GM19025 (cell line): Measurements from ENCODE around the gene CRACR2B.

ENCODE experiments used
- ATAC-seq: cut with Tn5 transposase; IDR thresholded peaks from one replicate; pipeline ENCODE4 v1.9.1; 2021; ENCODE audit warnings: mild to moderate bottlenecking, low read depth, moderate library complexity; ENCODE audit not compliant: unreplicated experiment

CRACR2B gene

GRCh38 chr11:863910-864827 lies 36.5 kb downstream of the CRACR2B start:
- no peak for ATAC-seq

- no peak for ATAC-seq
These were observed 37.2 kb downstream of the CRACR2B start for GRCh38 chr11:864898-865297.

DNA sequence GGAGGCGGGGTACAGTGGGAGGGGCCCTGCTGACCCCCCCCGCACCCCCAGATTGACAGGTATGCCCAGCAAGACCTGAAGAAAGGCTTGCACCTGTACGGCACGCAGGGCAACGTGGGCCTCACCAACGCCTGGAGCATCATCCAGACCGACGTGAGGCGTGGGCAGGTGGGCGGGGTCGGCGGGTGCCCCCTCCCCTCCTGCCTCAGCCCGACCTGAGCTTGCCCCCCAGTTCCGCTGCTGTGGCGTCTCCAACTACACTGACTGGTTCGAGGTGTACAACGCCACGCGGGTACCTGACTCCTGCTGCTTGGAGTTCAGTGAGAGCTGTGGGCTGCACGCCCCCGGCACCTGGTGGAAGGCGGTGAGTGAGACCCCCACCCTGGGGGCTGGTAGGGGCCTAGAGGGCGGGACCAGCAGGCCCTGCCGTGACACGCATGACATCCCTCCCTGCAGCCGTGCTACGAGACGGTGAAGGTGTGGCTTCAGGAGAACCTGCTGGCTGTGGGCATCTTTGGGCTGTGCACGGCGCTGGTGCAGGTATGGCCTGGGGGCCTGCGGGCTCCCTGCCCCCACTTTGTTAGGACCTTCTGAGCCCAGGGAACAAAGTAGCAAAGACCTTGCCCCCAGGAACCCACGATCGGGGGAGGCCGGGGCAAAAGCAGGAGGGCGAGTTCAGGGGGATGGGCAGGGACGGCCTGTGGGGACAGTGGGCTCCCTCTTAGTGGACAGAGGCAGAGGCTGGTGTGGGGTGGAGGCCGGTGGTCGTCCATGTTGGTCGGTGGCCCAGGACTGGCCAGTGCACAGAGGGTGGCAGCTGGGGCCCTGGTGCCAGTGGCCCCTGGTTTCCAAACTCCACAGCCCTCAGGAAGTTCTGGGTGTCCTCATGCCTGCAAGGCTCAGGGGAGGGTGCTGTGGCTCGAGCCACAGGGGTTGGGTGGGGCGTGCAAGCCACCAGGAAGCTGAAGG lies 38.0 kb downstream of the CRACR2B start:
- ATAC-seq, result no peak

DNA sequence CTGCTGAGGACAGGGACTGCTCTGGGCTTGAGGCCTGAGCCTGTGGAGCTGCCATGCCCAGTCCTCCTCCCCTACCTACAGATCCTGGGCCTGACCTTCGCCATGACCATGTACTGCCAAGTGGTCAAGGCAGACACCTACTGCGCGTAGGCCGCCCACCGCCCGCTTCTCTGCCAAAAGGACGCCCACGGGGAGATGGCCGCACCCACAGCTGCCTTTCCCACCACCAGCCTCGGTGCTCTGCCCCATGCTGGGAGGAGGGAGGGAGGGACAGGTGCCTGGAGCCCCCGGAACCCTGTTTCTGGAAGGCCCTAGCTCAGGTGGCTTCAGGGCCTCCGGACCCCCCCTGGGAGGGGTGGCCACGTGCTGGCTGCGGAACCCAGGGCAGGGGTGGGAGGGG lies 38.8 kb downstream of the CRACR2B start:
- no peak for ATAC-seq

GRCh38 chr11:867856-868358 lies 40.2 kb downstream of the CRACR2B start:
- no peak for ATAC-seq

- ATAC-seq, result no peak
These were observed 40.7 kb downstream of the CRACR2B start for GRCh38 chr11:868394-868793.

DNA sequence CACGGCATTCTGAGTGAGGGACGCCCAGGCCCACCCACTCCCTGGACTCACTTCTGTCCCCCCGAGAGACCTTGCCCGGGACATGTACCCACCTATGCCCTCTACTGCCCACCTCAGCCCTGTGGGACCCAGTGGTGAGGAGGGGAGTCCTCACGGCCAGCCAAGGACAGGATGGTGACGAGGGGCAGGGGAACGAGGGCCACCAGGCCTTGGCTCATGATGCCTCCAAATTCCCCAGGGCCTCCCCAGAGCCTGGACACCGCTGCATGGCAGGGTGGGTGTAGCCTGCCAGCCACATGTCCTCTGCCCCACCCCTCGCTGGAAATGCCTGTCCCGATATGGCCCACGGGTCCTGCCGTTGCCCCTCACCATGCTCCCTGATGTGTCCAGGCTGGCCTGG lies 41.1 kb downstream of the CRACR2B start:
- ATAC-seq, result no peak

DNA sequence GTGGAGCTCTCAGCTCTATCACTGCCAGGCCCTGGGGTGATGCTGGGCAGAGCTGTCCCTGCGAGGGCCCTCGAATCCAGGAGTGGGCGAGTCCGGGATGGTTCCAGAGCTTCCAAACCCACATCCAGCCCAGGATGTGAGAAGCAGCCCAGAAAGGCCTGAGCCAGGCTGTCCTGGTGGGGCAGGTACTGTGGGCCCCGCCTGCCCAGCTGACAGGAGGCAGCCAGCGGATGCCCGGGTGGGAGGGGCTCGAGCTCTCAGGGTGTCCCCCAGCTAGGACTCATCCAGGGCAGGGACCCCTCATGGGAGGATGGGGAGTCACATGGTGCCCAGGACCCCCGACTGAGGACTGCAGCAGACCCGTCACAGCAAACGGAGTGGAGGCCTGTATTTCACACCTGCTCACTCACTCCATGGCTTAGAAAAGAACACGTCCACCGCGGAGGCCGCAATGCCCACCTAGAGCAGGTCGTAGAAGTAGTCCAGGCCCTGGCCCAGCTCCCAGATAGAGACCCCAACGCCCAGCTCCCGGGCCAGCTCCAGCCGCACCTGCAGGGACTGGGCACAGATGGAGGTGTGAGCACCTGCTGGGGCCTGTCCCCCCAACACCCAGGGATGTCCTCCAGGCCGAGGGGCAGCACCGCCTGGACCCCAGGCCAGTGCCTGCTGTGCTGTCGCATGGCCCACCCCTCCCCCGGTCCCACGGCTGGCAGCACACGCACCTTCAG lies 41.8 kb downstream of the CRACR2B start:
- no peak for ATAC-seq

DNA sequence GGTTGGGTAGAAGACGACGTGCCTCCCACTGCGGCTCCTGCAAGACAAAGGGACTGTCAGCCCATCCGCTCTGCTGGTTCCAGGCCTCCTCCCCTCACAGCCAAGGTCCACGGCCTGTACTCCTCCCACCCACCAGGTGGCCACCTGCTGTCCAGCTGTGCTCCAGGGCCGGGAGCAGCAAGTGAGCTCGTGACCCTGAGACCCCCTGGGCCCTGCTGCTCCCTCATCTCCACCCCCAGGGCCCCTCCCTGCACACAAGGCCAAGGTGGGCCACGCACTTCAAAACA lies 42.4 kb downstream of the CRACR2B start:
- ATAC-seq, result no peak

DNA sequence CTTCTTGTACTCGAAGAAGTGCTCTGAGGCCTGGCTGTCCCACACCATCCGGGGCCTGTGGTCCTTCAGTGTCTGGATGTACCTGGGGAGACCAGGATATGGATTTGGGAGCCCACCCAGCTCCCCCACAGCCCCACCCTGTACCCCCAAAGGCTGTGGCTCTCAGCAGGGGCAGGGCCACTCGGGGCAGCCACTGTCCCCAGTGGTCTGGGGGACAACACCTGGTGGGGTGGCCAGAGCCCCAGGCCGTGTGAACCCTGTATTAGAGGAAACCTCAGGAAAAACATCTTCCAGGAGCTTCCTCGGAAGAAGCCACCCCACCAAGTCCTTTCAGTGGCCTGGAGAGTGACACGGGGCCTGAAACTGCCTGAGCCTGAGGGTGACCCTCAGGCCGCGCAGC lies 42.7 kb downstream of the CRACR2B start:
- no peak for ATAC-seq

- ATAC-seq, result no peak
These were observed 43.8 kb downstream of the CRACR2B start for GRCh38 chr11:871472-871871.

DNA sequence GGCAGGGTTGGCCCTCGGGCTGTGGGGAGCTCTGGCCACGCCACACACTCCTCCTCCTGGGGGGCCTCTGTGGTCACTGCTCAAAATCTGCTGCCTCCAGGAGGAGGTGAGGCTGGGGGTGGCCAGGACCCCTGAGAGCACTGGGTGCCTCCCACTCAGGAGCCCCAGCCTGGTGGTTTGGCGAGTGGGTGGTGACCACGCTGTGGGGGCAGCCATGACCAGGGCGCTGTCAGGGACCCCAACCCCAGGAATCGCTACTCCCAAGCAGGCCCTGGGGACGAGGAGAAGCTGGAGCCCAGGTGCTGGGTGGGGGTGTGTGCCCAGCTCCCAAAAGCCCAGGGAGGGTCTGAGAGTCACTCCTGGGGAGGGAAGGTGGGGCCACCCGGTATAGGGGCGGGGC lies 45.1 kb downstream of the CRACR2B start:
- no peak for ATAC-seq

DNA sequence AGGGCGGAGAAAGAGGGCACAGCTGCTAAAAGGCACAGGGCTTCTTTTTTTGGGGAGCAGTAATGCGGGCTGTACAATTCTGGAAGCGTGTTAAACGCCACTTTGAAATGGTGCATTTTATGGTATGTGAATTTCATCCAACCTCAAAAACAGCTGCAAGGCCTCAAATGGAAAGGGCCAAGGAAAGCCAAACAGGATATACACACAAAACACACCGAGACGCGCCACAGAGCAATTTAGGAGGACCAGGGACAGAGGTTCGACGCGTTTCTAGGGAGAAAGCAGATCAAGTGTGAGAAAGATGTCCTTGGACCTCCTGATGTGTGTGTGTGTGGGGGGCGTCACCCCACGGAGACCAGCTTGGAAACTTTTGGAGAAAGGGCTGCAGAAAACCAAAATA lies 46.0 kb downstream of the CRACR2B start:
- no peak for ATAC-seq

DNA sequence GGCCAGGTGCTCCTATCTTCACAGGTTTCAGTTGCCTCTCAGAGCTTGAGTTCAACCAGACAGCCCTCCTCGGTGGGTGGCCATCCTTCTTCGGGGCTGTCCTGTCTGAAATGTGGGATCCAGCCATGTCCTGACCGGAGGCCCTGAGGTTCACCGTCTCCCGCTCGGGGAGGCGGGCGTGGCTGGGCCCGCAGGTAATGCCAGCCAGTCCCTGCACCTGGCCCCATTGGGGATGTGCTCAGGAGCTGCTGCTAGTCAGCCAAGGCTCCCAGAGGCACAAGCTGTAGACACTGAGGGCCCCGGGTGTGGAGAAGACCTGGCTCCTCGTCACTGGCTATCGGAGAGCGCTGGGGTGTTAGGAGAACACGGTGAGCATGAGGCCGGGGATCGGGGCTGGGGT lies 47.5 kb downstream of the CRACR2B start:
- ATAC-seq, result no peak

GRCh38 chr11:875769-876301 lies 48.1 kb downstream of the CRACR2B start:
- ATAC-seq, result no peak

DNA sequence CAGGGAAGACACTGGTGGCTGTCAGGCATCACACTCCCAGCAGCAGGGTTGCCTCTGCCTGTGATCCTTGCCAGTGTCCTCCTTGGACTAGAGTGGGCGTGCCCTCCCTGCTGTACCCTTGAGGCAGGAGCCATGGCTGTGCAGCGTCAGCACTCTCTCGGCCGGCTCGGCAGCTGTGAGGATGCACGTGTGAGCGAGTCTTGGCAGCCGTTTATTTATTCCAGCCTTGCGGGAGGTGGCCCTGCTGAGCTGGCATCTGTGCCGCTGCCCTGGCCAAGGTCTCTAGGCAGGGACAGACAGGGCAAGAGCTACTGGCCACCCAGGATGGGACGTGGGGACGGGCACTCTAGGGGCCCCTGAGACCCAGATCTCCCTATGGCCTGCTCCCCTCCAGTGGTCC lies 48.8 kb downstream of the CRACR2B start:
- no peak for ATAC-seq

DNA sequence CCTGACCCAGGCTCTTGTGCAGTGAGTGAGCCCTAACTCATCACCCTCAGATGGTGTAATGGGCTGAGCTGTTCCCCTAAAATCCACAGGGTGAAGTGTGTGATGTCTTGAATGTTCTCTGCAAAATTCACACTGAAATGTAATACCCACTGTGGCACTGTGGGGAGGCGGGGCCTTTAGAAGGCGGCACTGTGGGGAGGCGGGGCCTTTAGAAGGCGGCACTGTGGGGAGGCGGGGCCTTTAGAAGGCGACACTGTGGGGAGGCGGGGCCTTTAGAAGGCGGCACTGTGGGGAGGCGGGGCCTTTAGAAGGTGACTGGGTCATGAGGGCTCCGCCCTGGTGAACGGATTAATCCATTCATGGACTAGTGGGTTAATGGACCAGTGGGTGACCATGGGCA lies 49.8 kb downstream of the CRACR2B start:
- ATAC-seq, result no peak

GRCh38 chr11:880447-880846 lies 52.7 kb downstream of the CRACR2B start:
- no peak for ATAC-seq
